ENCODE data around the gene CLTCL1. TPM values are rescaled to one million over a fixed set of nuclear protein-coding genes. Genes with fewer than 3 reads are reported as not detected.

CLTCL1 gene
- total and polyA plus RNA-seq, 9 of the 15 experiments (the other 6 are each of a cell fraction or from before 2014, with no cell fraction given): 1.1 to 11.7 (median 5.0) TPM

GRCh38 chr22:19179497-19180048 is 111.9 kb downstream of the CLTCL1 start (continued):
- TF ChIP-seq RCOR1 (IDR thresholded peaks at IDR 0.05; ENCODE audit: borderline replicate concordance in 1 of 2, low read depth in 2 of 2, low read length in 2 of 2) (peak in 1 of 2 experiments; percentile 89; a peak in 1 of 4 replicates), PCBP2 (IDR thresholded peaks at IDR 0.05; ENCODE audit: low read depth, low read length, poor library complexity, severe bottlenecking) (no peak), ZNF12 (CRISPR knock-in tag; IDR thresholded peaks at IDR 0.05) (no peak), HMG20A (CRISPR knock-in tag; conservative IDR thresholded peaks at IDR 0.05) (no peak), RAD21 (CRISPR knock-in tag; conservative IDR thresholded peaks at IDR 0.05 in 1 of 2, IDR thresholded peaks at IDR 0.05 in 1 of 2) (peak; percentile 100), FOXA1 (IDR thresholded peaks at IDR 0.05; ENCODE audit: borderline replicate concordance) (no peak), ZNF174 (CRISPR knock-in tag; IDR thresholded peaks at IDR 0.05) (no peak), ZNF561 (CRISPR knock-in tag; conservative IDR thresholded peaks at IDR 0.05) (no peak), CREB5 (CRISPR knock-in tag; IDR thresholded peaks at IDR 0.05) (no peak), USF2 (CRISPR knock-in tag; IDR thresholded peaks at IDR 0.05) (no peak), ERF (CRISPR knock-in tag; IDR thresholded peaks at IDR 0.05) (peak; percentile 83; the same call in 1 of the 2 replicates), FOS (IDR thresholded peaks at IDR 0.05; ENCODE audit: extremely low read depth, insufficient read length) (no peak), JUN (IDR thresholded peaks at IDR 0.05; ENCODE audit: borderline replicate concordance, low read depth, low read length) (peak; percentile 61), JUN (CRISPR knock-in tag; IDR thresholded peaks at IDR 0.05; ENCODE audit: borderline replicate concordance) (no peak), ZNF324 (CRISPR knock-in tag; IDR thresholded peaks at IDR 0.05) (no peak), GTF3C2 (IDR thresholded peaks at IDR 0.05; ENCODE audit: borderline replicate concordance, extremely low read depth, insufficient read length) (no peak), KLF6 (CRISPR knock-in tag; IDR thresholded peaks at IDR 0.05; ENCODE audit: borderline replicate concordance) (no peak), MCM5 (IDR thresholded peaks at IDR 0.05; ENCODE audit: low read depth) (no peak), ZNF280B (CRISPR knock-in tag; IDR thresholded peaks at IDR 0.05) (no peak), STAT5B (CRISPR knock-in tag; IDR thresholded peaks at IDR 0.05) (no peak), ATF1 (CRISPR knock-in tag; IDR thresholded peaks at IDR 0.05) (no peak), ATF1 (tag; IDR thresholded peaks at IDR 0.05) (peak; percentile 77), GABPB2 (CRISPR knock-in tag; conservative IDR thresholded peaks at IDR 0.05) (no peak), SMARCE1 (IDR thresholded peaks at IDR 0.05) (no peak)
